Liver (tissue), 9 donors: Measurements from ENCODE around the gene HDAC3. TPM values are rescaled to one million over a fixed set of nuclear protein-coding genes. Genes with fewer than 3 reads are reported as not detected.

Experiments
- DNase-seq: peaks from one replicate; pipeline ENCODE4 v3.0.0-alpha.2; 2017; ENCODE audit warnings: low spot score
- H3K27ac ChIP-seq, 2 donors: one replicate each; pipeline ENCODE4 v1.7.0; 2013; ENCODE audit warnings: inconsistent platforms in 2 of 2, low read length in 2 of 2, control low read depth in 1 of 2, low read depth in 1 of 2, mild to moderate bottlenecking in 1 of 2
- H3K27me3 ChIP-seq, 4 donors: one replicate each; pipeline versions ENCODE4 v1.6.1 to v1.7.0; 2013; ENCODE audit warnings: low read length in 3 of 4, inconsistent platforms in 1 of 4, mild to moderate bottlenecking in 1 of 4, moderate library complexity in 1 of 4; ENCODE audit not compliant: control insufficient read depth in 4 of 4, insufficient read depth in 4 of 4
- H3K36me3 ChIP-seq, 4 donors: one replicate each; pipeline versions ENCODE4 v1.6.1 to v1.7.0; 2013; ENCODE audit warnings: low read length in 3 of 4, mild to moderate bottlenecking in 3 of 4, low read depth in 1 of 4, moderate library complexity in 1 of 4; ENCODE audit not compliant: control insufficient read depth in 4 of 4, insufficient read depth in 3 of 4
- H3K4me1 ChIP-seq, 4 donors: one replicate each; pipeline versions ENCODE4 v1.6.1 to v1.7.0; 2013; ENCODE audit warnings: low read length in 3 of 4, mild to moderate bottlenecking in 3 of 4, moderate library complexity in 1 of 4; ENCODE audit not compliant: control insufficient read depth in 4 of 4, insufficient read depth in 4 of 4
- H3K4me3 ChIP-seq, 3 donors: one replicate each; pipeline versions ENCODE4 v1.6.1 to v1.7.0; 2013; ENCODE audit warnings: low read length in 3 of 3, control low read depth in 1 of 3, low read depth in 1 of 3, mild to moderate bottlenecking in 1 of 3
- H3K9ac ChIP-seq, 2 donors: one replicate each; pipeline ENCODE4 v1.7.0; 2013; ENCODE audit warnings: low read length in 2 of 2, mild to moderate bottlenecking in 2 of 2, moderate library complexity in 2 of 2, control low read depth in 1 of 2, low read depth in 1 of 2
- H3K9me3 ChIP-seq, 4 donors: one replicate each; pipeline versions ENCODE4 v1.6.1 to v1.7.0; 2013; ENCODE audit warnings: low read length in 3 of 4; ENCODE audit not compliant: control insufficient read depth in 4 of 4
- ATF3 ChIP-seq: IDR thresholded peaks from 2 replicates; pipeline ENCODE4 v1.6.1; 2016; ENCODE audit warnings: antibody characterized with exemption
- CTCF ChIP-seq: fragments of 150-350 bp; IDR thresholded peaks from 2 replicates; pipeline ENCODE4 v1.5.1; 2017; ENCODE audit warnings: improper control_type of control experiment, low read depth, low read length; ENCODE audit not compliant: missing input control
- EGR1 ChIP-seq, 2 donors: IDR thresholded peaks; 2 replicates each; pipeline ENCODE4 v1.6.1; 2016 to 2018; ENCODE audit warnings: antibody characterized with exemption in 2 of 2, low read depth in 2 of 2
- FOXA1 ChIP-seq: IDR thresholded peaks from 2 replicates; pipeline ENCODE4 v1.6.1; 2016; ENCODE audit warnings: antibody characterized with exemption
- FOXA2 ChIP-seq: IDR thresholded peaks from 2 replicates; pipeline ENCODE4 v1.6.1; 2016; ENCODE audit warnings: antibody characterized with exemption
- GABPA ChIP-seq, 2 donors: IDR thresholded peaks in 1 of 2; conservative IDR thresholded peaks in 1 of 2; 2 replicates each; pipeline ENCODE4 v1.6.1; 2016; ENCODE audit warnings: antibody characterized with exemption in 2 of 2, mild to moderate bottlenecking in 1 of 2, moderate library complexity in 1 of 2
- HNF4A ChIP-seq, 2 donors: conservative IDR thresholded peaks; 2 replicates each; pipeline ENCODE4 v1.6.1; 2016; ENCODE audit warnings: antibody characterized with exemption in 2 of 2, mild to moderate bottlenecking in 2 of 2
- HNF4G ChIP-seq: IDR thresholded peaks from 2 replicates; pipeline ENCODE4 v1.6.1; 2016; ENCODE audit warnings: antibody characterized with exemption
- JUND ChIP-seq, 2 donors: IDR thresholded peaks; 2 replicates each; pipeline ENCODE4 v1.6.1; 2016; ENCODE audit warnings: antibody characterized with exemption in 2 of 2
- NR2F2 ChIP-seq: IDR thresholded peaks from 2 replicates; pipeline ENCODE4 v1.6.1; 2016; ENCODE audit warnings: antibody characterized with exemption
- RAD21 ChIP-seq, 2 donors: IDR thresholded peaks; 2 replicates each; pipeline ENCODE4 v1.6.1; 2016; ENCODE audit warnings: antibody characterized with exemption in 2 of 2, mild to moderate bottlenecking in 2 of 2
- REST ChIP-seq: IDR thresholded peaks from 2 replicates; pipeline ENCODE4 v1.6.1; 2016; ENCODE audit warnings: antibody characterized with exemption, mild to moderate bottlenecking
- RXRA ChIP-seq, 2 donors: IDR thresholded peaks; 2 replicates each; pipeline ENCODE4 v1.6.1; 2017 to 2018; ENCODE audit warnings: antibody characterized with exemption in 2 of 2, mild to moderate bottlenecking in 1 of 2
- SP1 ChIP-seq: IDR thresholded peaks from 2 replicates; pipeline ENCODE4 v1.6.1; 2018; ENCODE audit warnings: antibody characterized with exemption, mild to moderate bottlenecking
- TAF1 ChIP-seq: conservative IDR thresholded peaks from 2 replicates; pipeline ENCODE4 v1.6.1; 2016; ENCODE audit warnings: antibody characterized with exemption, mild to moderate bottlenecking
- YY1 ChIP-seq: IDR thresholded peaks from 2 replicates; pipeline ENCODE4 v1.6.1; 2016; ENCODE audit warnings: antibody characterized with exemption, mild to moderate bottlenecking
- ZBTB33 ChIP-seq: IDR thresholded peaks from 2 replicates; pipeline ENCODE4 v1.6.1; 2016; ENCODE audit warnings: antibody characterized with exemption
- WGBS: extraction: QIAGEN DNeasy Blood & Tissue Kit; methylation state at CpG from one replicate; pipeline ENCODE4 v1.1.7; 2013; 5-methylcytosine and 5-hydroxymethylcytosine counted together
- polyA plus RNA-seq, 2 donors: library from polyadenylated mRNA; stranded (reverse) in 1 of 2; unstranded in 1 of 2; fragments of 200-250 nt in 1 of 2; fragments of >200 nt in 1 of 2; fragmentation: Nextera tagmentation in 1 of 2; extraction: Ambion mirVana in 1 of 2; gene quantifications; one replicate each; pipeline versions ENCODE4 v1.2.1 to v1.2.3, GENCODE V29; 2013 to 2015
- total RNA-seq, 2 donors: library from RNA; depleted of rRNA; stranded (reverse); fragments of >200 nt; gene quantifications; one replicate each; pipeline ENCODE4 v1.2.3, GENCODE V29; 2014
- TF ChIP-seq, protein P1 (sequence below): IDR thresholded peaks from 2 replicates; pipeline ENCODE4 v1.6.1; 2016; ENCODE audit warnings: antibody characterized with exemption
- donor health status: healthy.
- donor health status: healthy.
- donor health status: healthy.
- donor health status: healthy.
- donor health status: healthy.

HDAC3 gene
- total and polyA plus RNA-seq, 4 donors: 20.1 to 45.3 (median 35.1) TPM

DNA sequence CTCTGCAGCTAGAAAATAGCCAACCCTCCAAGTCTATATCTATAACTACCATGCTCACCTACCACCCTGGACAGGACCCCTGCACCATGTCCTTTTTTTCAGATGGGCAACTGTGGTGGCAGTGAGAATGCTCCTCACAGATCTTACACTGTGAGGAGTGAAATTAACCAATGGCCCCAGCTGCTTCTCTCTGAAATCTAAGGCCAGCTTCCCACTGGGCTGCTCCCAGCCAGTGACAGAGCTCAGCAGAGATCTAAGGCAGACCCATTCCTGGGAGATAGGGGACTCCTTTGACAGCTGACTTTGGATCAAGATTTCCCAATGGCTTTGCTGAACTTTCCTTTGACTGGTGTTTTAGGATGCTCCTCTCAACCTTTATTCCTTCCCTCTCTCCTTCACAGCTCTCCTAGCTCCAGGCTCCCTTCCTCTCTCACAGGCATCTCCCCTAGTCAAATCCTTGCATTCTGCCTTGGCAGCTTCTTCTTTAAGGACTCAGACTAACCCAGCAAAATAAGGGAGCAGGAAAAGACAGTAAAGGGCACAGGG is 47.0 kb upstream of the HDAC3 start (continued):
- TF ChIP-seq, protein P1, sequence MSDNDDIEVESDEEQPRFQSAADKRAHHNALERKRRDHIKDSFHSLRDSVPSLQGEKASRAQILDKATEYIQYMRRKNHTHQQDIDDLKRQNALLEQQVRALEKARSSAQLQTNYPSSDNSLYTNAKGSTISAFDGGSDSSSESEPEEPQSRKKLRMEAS: no peak

DNA sequence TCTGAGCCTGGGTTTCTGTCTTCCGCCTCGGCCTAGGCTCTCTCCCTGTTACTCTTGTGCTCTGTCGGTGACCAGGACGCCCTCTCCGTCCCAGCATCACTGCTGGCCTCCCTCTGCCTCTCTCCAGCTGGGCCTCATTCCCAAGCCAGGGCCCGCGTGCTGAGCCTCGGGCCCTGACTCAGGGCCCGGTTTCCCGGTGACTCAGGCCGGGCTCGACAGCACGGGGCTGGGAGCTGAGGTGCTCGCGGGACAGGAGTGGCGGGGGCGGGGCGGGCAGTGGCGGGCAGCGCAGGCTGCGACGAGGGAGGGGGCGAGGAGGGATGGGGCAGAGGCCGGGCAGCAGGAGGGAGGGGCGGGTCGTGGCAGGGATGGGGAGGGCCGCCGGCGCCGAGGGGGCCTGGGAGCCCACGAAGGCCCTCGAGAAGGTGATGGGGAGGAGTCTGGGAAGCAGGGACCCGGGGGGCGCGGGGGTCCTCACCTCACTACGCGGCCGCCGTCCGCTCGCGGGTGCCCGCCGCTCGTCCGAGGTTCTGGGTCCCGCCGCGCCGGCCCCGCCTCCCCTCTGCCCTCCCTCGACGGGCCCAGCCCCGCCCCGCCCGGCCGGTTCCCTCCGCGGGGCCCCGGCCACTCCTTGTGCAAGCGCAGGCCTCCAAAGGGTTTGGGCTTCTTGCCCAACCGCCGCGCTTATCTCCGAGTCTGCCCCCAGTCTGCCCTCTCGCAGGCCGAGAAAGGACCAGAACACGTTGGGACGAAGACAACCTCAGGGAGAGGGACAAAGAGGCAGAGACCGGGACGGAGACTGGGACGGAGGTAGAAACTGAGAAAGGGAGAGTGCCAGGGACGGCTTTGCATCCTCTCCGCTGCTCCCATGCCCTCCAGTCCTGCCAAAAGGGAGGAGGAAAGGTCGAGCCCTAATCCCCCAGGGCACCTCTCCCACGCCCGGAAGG is 45.3 kb upstream of the HDAC3 start, which contains the start of gene ARAP3:
Gene ARAP3 (minus strand): TSS at position 536 of the 947 bp plus-strand sequence. CDS start 1,744 bp downstream, outside the sequence.
- H3K27ac ChIP-seq: peak within 1 kb of the TSS; percentile 75 to 79
- WGBS: 11% methylated on average over 77 of the region's 77 CpGs
- no peaks in the 10 kb centered on the region for H3K27me3 ChIP-seq
- H3K4me3 ChIP-seq: peak within 1 kb of the TSS in 1 of 3 donors; percentile 43
- DNase-seq: peak; percentile 80
- no peaks in the 10 kb centered on the region for H3K9me3 ChIP-seq
- TF ChIP-seq EGR1 (IDR thresholded peaks at IDR 0.05; ENCODE audit: low read depth in 2 of 2): no peak
- no peak for TF ChIP-seq CTCF
- no peak for TF ChIP-seq ATF3
- TF ChIP-seq FOXA1: no peak
- TF ChIP-seq HNF4A (conservative IDR thresholded peaks at IDR 0.05): peak in 1 of 2 donors; percentile 31
- no peak for TF ChIP-seq TAF1
- no peak for TF ChIP-seq RAD21 (IDR thresholded peaks at IDR 0.05)
- TF ChIP-seq HNF4G: no peak
- peak; percentile 72 for TF ChIP-seq NR2F2
- TF ChIP-seq, protein P1: no peak
- TF ChIP-seq ZBTB33: no peak
- TF ChIP-seq JUND (IDR thresholded peaks at IDR 0.05): no peak
- no peak for TF ChIP-seq YY1
- no peak for TF ChIP-seq GABPA (IDR thresholded peaks at IDR 0.05 in 1 of 2, conservative IDR thresholded peaks at IDR 0.05 in 1 of 2)
- peak; percentile 19 to 29 for TF ChIP-seq RXRA (IDR thresholded peaks at IDR 0.05)
- no peak for TF ChIP-seq REST
- TF ChIP-seq FOXA2: no peak
- peak; percentile 34 for TF ChIP-seq SP1
- H3K9ac ChIP-seq: peak within 1 kb of the TSS in 1 of 2 donors; percentile 24
- H3K4me1 ChIP-seq: peaks cover 2 to 13% (median 5%) of the 10 kb centered on the region in 4 donors
- no peaks in the 10 kb centered on the region for H3K36me3 ChIP-seq
